DMS53 (cell line): ENCODE measurements around the gene AGK.

Experiments used
- DNase-seq: peaks from one replicate; lab custom pipeline; 2025; lab: John Stamatoyannopoulos, UW

Gene AGK, protein sequence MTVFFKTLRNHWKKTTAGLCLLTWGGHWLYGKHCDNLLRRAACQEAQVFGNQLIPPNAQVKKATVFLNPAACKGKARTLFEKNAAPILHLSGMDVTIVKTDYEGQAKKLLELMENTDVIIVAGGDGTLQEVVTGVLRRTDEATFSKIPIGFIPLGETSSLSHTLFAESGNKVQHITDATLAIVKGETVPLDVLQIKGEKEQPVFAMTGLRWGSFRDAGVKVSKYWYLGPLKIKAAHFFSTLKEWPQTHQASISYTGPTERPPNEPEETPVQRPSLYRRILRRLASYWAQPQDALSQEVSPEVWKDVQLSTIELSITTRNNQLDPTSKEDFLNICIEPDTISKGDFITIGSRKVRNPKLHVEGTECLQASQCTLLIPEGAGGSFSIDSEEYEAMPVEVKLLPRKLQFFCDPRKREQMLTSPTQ

GRCh38 chr7:141551094-141551781, at the start of gene AGK:
AGK (plus strand) TSS chr7:141551410; CDS start chr7:141555467, 4,057 bp downstream.
- peak; percentile 93 for DNase-seq

GRCh38 chr7:141501451-141501850, 49.8 kb upstream of the AGK start:
- no peak for DNase-seq

- peak; percentile 57 for DNase-seq
Measured at GRCh38 chr7:141511316-141511675, 39.9 kb upstream of the AGK start.

DNA sequence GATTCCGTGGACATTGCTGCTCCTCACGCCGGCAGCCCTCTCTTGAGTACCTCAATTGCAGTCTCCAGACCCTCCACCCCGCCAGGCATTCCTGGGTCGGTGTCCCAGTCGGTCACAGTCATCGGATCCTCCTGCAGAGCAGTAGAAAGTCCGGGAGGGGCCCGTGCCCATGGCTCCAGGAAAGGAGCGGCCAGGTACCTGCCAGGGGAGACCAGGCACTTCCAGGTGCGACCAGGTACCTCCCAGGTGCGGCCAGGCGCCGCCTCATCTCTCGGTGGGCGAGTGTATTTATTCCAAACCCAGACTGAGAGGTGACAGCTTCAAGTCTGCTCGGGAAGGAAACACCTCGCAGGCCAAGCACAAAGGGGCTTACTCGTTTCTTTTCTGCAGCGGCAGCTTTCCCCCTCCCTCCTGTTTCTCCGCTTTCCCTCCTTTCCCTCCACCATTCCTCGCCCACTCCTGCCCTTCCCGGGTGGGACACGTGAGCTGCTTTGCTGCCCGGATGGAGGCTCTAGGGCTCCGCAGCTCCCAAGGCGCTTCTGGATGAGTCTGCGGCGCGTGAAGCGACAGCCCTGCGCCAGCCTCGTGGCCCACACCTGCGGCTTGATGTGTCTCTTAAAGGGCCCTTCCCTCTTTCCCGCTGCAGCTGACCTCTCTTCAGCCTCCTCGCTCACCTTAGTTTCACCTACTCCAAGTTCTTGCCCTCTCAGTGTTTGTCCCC, 39.4 kb upstream of the AGK start:
- peak; percentile 70 for DNase-seq

DNA sequence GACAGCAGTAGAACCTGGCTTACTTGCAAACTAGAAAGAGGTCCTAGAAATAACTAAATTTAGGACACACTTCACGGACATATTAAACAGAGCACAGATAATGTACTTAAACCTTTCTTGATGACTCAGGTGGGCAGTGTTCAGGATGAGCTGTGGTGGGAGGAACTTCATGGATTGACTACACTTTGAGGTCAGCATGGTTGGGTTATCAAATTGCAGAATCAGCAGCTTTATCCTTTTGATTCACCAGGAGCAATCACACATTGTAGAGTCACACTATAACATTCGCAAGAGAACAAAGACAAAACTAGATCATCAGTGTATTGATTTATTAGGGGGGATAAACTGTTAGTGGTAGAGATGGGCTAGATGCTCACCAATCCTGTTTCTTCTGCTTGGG, 38.6 kb upstream of the AGK start:
- no peak for DNase-seq

DNA sequence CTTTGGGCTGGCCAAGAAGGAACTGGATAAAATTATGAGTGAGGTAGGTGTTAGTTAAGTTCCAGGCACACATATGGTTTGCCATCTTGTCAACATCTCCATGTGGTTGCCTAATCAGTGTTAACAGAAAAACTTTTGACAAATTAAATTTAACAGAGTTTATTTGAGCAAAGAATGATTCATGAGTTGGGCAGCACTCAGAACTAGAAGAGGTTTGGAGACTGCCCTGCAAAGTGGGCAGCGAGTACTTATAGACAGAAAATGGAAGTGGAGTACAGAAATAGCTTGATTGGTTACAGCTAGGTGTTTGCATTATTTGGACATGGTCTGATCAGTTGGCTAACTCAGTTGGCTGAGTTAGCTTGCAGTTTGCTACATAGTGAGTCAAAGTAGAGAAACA, 37.5 kb upstream of the AGK start:
- no peak for DNase-seq

DNA sequence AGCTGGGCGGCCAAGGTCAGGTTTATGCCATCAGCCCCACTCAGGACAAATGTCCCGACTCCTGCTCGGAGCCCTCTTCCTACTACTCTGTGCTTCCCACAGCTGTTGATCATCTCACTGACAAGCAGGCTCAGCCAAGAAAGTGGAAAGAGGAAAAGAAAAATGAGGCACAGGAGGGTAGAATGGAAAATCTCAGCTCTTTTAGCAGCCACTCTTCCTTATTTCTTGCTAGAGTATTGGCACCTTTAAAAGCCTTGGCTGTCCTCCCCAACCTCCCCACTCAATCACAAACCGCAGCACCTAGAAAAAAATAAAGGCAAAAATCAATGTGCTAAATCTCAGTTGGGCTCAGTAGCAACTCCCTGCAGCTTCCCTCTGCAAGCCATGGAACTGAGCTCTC, 35.3 kb upstream of the AGK start:
- no peak for DNase-seq

DNA sequence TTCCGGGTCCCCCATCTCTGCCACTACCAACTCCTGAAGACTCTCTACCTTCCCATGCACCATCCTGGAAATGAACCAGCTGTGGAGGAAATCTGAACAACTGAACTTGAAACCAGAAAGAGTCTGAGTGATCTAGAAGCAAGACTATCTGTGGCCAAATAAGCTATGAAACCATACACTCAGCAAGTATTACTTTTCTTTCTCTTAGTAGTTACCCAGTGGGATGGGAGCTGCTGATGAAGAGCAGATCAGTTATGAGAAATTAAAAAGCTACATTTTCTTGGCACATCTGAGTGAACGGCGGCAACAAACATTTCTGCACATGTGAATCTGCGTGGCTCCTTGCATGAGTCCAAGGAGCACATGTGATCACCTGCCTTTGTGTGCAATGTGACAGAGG, 31.6 kb upstream of the AGK start:
- DNase-seq: no peak

- DNase-seq: no peak
Measured at GRCh38 chr7:141522657-141523342, 28.4 kb upstream of the AGK start.

DNA sequence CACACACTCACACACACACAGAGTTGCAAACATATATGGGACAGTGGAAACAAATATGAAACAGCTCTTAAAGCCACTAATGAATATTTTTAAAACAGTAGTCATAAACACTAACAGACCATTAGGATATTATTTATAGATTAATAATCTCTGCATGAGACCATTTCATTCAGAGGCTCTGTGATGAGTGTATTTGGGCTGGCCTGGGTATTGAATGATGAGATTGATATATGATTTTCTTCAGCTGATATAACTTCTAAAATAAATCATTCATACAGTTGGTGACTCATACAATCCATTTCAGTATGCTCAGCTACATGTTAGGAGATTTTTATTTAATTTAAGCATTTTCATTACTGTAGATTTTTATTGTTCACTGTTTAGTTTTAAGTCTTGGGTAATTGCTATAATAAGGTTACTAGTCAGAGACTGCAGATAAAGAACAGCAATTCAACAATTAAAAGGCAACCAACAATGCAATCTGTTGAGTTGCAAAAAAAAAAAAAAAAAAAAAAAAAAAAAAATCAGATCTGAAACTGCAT, 25.2 kb upstream of the AGK start:
- DNase-seq: no peak

DNA sequence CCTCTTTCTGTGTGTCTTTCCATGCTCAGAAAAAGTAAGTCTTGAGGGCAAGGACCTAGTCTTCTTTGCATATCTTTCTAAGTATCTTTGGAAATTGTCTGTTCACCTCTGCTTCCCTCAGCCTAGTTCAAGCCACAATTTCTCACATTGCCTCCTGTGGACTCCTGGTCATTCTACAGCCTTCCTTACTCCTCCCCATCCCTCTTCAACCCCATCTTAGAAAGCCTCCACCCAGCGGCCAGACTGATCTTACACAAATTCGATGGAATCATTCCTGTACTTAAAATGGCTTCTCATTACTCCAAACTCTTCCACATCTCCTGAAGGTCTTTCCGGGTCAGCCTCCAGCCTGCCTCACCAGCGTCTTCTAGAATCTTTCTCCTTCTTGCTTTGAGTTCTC, 24.1 kb upstream of the AGK start:
- no peak for DNase-seq

GRCh38 chr7:141528399-141528798, 22.8 kb upstream of the AGK start:
- DNase-seq: no peak

GRCh38 chr7:141533149-141533949, 17.9 kb upstream of the AGK start:
- peak; percentile 95 for DNase-seq

- no peak for DNase-seq
Measured at GRCh38 chr7:141534757-141535737, 16.2 kb upstream of the AGK start.

- no peak for DNase-seq
Measured at GRCh38 chr7:141537906-141538305, 13.3 kb upstream of the AGK start.

- DNase-seq: peak; percentile 80
Measured at GRCh38 chr7:141541375-141541774, 9.8 kb upstream of the AGK start.

- DNase-seq: no peak
Measured at GRCh38 chr7:141544831-141545230, 6.4 kb upstream of the AGK start.

DNA sequence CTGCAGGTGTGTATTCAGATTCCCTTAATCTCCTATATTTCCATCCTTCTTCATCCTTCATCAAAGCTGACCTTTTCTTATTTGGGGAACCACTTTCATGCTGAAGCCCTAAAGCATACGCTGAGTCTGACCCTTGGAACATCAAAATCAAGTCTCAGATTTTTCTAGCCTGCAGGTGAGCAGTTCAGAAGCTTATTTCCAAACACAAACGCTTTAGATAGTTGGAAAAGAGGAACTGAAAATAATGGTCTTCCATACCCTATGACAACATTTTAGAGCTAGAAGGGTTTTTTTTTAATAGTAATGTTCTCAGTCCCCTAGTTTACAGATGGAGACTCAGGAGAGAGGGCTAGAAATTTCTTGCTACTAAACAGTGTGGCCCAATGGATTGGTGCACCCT, 1.6 kb upstream of the AGK start:
- no peak for DNase-seq

- peak; percentile 63 for DNase-seq
Measured at GRCh38 chr7:141550386-141551093, 670 bp upstream of the AGK start.
